K562 (cell line): Measurements from ENCODE around the gene DCUN1D2. TPM values are rescaled to one million over a fixed set of nuclear protein-coding genes. Genes with fewer than 3 reads are reported as not detected.
A peak's percentile ranks its signal among the peaks of the same experiment; 100 is the strongest.

Source experiments
- ATF1 ChIP-seq, 2 experiments: fragments of 450-650 bp in 1 of 2; IDR thresholded peaks; 2 replicates each; pipeline ENCODE4 v1.6.1; 2016; ENCODE audit warnings: missing compliant biosample characterization in 1 of 2, missing genetic modification characterization in 1 of 2
- BDP1 ChIP-seq: IDR thresholded peaks from 3 replicates; pipeline ENCODE4 v1.6.1; 2011; ENCODE audit not compliant: insufficient read length, insufficient read depth
- CEBPB ChIP-seq: fragments of 450-650 bp; IDR thresholded peaks from 2 replicates; pipeline ENCODE4 v1.6.1; 2016; ENCODE audit warnings: missing genetic modification characterization, missing compliant biosample characterization
- EP300 ChIP-seq: IDR thresholded peaks from 2 replicates; pipeline ENCODE4 v1.6.1; 2012; ENCODE audit warnings: low read length, improper control_type of control experiment
- KDM5B ChIP-seq: fragments of 200-600 bp; sonication (generic); IDR thresholded peaks from 2 replicates; pipeline ENCODE4 v1.6.1; 2012; ENCODE audit warnings: low read depth, mild to moderate bottlenecking, moderate library complexity, low read length, control low read depth, inconsistent platforms; ENCODE audit not compliant: insufficient replicate concordance
- MCM5 ChIP-seq: fragments of 450-650 bp; IDR thresholded peaks from 2 replicates; pipeline ENCODE4 v1.6.1; 2016; ENCODE audit warnings: low read depth
- NRF1 ChIP-seq, 2 experiments: fragments of 450-650 bp; IDR thresholded peaks in 1 of 2; conservative IDR thresholded peaks in 1 of 2; 2 replicates each; pipeline ENCODE4 v1.6.1; 2014; ENCODE audit warnings: mild to moderate bottlenecking in 2 of 2
- RBBP5 ChIP-seq: fragments of 200-600 bp; sonication (generic); IDR thresholded peaks from 2 replicates; pipeline ENCODE4 v1.6.1; 2012; ENCODE audit warnings: borderline replicate concordance, mild to moderate bottlenecking, low read length, control low read depth, inconsistent platforms; ENCODE audit not compliant: insufficient read depth, poor library complexity, severe bottlenecking
- RBM17 ChIP-seq: fragments of 200-400 bp; formaldehyde crosslinking; IDR thresholded peaks from 2 replicates; pipeline ENCODE4 v1.6.1; 2017; ENCODE audit warnings: low read depth, mild to moderate bottlenecking, low read length, borderline replicate concordance
- RFX1 ChIP-seq: fragments of 450-650 bp; IDR thresholded peaks from 2 replicates; pipeline ENCODE4 v1.6.1; 2016; ENCODE audit warnings: mild to moderate bottlenecking, moderate library complexity
- SREBF1 ChIP-seq: fragments of 150-350 bp; IDR thresholded peaks from 2 replicates; pipeline ENCODE4 v1.6.1; 2014; ENCODE audit warnings: antibody characterized with exemption, low read depth, low read length, borderline replicate concordance
- SREBF2 ChIP-seq: sonication (generic); formaldehyde crosslinking; IDR thresholded peaks from 2 replicates; pipeline ENCODE4 v1.4.0; 2020; ENCODE audit warnings: mild to moderate bottlenecking, missing genetic modification reagents
- TARDBP ChIP-seq: fragments of 450-650 bp; IDR thresholded peaks from 2 replicates; pipeline ENCODE4 v1.6.1; 2016
- TCF7 ChIP-seq: sonication (generic); IDR thresholded peaks from 2 replicates; pipeline ENCODE4 v1.6.1; 2016; ENCODE audit warnings: antibody characterized with exemption, borderline replicate concordance
- ZBTB7A ChIP-seq: IDR thresholded peaks from 2 replicates; pipeline ENCODE4 v1.6.1; 2011; ENCODE audit warnings: low read depth, mild to moderate bottlenecking, low read length, moderate library complexity, borderline replicate concordance; ENCODE audit not compliant: control insufficient read depth
- ZNF551 ChIP-seq: fragments of 250-450 bp; sonication (Bioruptor Pico); IDR thresholded peaks from 2 replicates; pipeline ENCODE4 v1.5.0; 2021; ENCODE audit warnings: mild to moderate bottlenecking, moderate library complexity
- ZNF583 ChIP-seq: fragments of 250-450 bp; sonication (Bioruptor Pico); IDR thresholded peaks from 2 replicates; pipeline ENCODE4 v1.4.0; 2020
- ZNF764 ChIP-seq: fragments of 250-450 bp; sonication (Bioruptor Pico); IDR thresholded peaks from 2 replicates; pipeline ENCODE4 v1.4.0; 2020; ENCODE audit warnings: low read depth, mild to moderate bottlenecking, moderate library complexity
- polyA plus RNA-seq, 8 experiments: library from polyadenylated mRNA; depleted of rRNA in 4 of 8; stranded (reverse) in 5 of 8; unstranded in 3 of 8; fragments of >200 nt; fragmentation: Nextera tagmentation in 2 of 8; fragmentation: Illumina TruSeq in 1 of 8; extraction: Ambion mirVana in 2 of 8; extraction: Trizol in 1 of 8; gene quantifications; 2 replicates each; pipeline versions ENCODE4 v1.2.1 to v1.2.3, GENCODE V29; 2011 to 2014; ENCODE audit warnings: inconsistent platforms in 1 of 8, missing spikeins in 1 of 8
- total RNA-seq, 7 experiments: library from RNA; depleted of rRNA in 6 of 7; stranded (reverse); fragments of >200 nt in 6 of 7; fragmentation: Illumina TruSeq in 2 of 7; extraction: Trizol in 2 of 7; gene quantifications; 2 replicates each; pipeline versions ENCODE4 v1.2.1 to v1.2.3, GENCODE V29; 2011 to 2021; ENCODE audit warnings: low replicate concordance in 1 of 7
- TF ChIP-seq, protein P1 (sequence below): sonication (generic); formaldehyde crosslinking; IDR thresholded peaks from 2 replicates; pipeline ENCODE4 v1.8.0; 2022; ENCODE audit warnings: missing genetic modification reagents, mild to moderate bottlenecking, borderline replicate concordance
- TF ChIP-seq, protein P2 (sequence below): IDR thresholded peaks from 3 replicates; pipeline ENCODE4 v1.6.1; 2011; ENCODE audit warnings: borderline replicate concordance, mild to moderate bottlenecking; ENCODE audit not compliant: insufficient read length, insufficient read depth
- TF ChIP-seq, protein P3 (sequence below): fragments of 250-450 bp; sonication (Bioruptor Pico); IDR thresholded peaks from 2 replicates; pipeline ENCODE4 v1.8.0; 2022; ENCODE audit warnings: inconsistent platforms
- TF ChIP-seq, protein P4 (sequence below), 2 experiments: IDR thresholded peaks; 2 replicates each; pipeline ENCODE4 v1.6.1; 2011; ENCODE audit warnings: borderline replicate concordance in 1 of 2, control low read depth in 1 of 2, low read depth in 1 of 2, low read length in 1 of 2, mild to moderate bottlenecking in 1 of 2, mixed read lengths in 1 of 2, moderate library complexity in 1 of 2; ENCODE audit not compliant: insufficient read depth in 1 of 2, insufficient read length in 1 of 2, poor library complexity in 1 of 2, severe bottlenecking in 1 of 2; ENCODE audit errors: extremely low read depth in 1 of 2
- TF ChIP-seq, protein P5 (sequence below): fragments of 450-650 bp; conservative IDR thresholded peaks from 2 replicates; pipeline ENCODE4 v1.6.1; 2016; ENCODE audit warnings: missing genetic modification characterization, low read depth, mild to moderate bottlenecking, missing compliant biosample characterization, moderate library complexity

Gene DCUN1D2
- total and polyA plus RNA-seq, 9 of the 15 experiments (the other 6 are each of a cell fraction or from before 2014, with no cell fraction given): 2.1 to 16.8 (median 11.1) TPM

DNA sequence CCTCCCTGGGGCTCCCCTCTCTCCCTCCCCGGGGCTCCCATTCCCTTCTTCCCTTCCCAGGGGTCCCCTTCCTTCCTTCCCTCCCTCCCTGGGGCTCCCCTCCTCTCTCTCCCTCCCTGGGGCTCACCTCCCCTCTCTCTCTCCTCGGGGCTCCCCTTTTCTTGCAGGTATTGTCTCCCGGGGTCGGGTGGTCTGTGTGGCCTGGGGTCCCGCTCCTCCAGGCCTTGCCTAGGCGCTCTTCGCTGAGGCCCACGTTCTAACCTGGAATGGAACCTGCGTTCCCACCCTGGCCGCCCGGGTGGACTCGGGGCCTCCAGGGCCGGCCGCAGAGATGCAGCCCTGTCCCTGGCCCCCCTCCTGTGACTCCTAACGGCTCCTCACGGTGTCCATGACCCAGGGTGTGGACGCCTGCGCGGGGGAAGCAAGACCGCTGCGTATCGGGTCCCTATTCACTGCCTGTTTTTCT is 940 bp upstream of the DCUN1D2 start (continued):
- TF ChIP-seq ATF1 (CRISPR knock-in tag; IDR thresholded peaks at IDR 0.05) (no peak), ATF1 (tag; IDR thresholded peaks at IDR 0.05) (no peak), SREBF2 (no peak), RFX1 (no peak), KDM5B (peak; percentile 17), RBM17 (no peak), TCF7 (no peak), NRF1 (conservative IDR thresholded peaks at IDR 0.05 in 1 of 2, IDR thresholded peaks at IDR 0.05 in 1 of 2) (peak; percentile 84 to 86), EP300 (no peak), ZNF764 (no peak), ZBTB7A (no peak), SREBF1 (no peak), BDP1 (no peak), ZNF551 (CRISPR knock-in tag) (no peak), ZNF583 (CRISPR knock-in tag) (no peak), MCM5 (no peak), RBBP5 (peak; percentile 17), TARDBP (no peak), CEBPB (tag) (no peak)
- TF ChIP-seq, protein P1, sequence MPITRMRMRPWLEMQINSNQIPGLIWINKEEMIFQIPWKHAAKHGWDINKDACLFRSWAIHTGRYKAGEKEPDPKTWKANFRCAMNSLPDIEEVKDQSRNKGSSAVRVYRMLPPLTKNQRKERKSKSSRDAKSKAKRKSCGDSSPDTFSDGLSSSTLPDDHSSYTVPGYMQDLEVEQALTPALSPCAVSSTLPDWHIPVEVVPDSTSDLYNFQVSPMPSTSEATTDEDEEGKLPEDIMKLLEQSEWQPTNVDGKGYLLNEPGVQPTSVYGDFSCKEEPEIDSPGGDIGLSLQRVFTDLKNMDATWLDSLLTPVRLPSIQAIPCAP (CRISPR knock-in tag): no peak
- TF ChIP-seq, protein P2, sequence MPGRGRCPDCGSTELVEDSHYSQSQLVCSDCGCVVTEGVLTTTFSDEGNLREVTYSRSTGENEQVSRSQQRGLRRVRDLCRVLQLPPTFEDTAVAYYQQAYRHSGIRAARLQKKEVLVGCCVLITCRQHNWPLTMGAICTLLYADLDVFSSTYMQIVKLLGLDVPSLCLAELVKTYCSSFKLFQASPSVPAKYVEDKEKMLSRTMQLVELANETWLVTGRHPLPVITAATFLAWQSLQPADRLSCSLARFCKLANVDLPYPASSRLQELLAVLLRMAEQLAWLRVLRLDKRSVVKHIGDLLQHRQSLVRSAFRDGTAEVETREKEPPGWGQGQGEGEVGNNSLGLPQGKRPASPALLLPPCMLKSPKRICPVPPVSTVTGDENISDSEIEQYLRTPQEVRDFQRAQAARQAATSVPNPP: no peak
- TF ChIP-seq, protein P3, sequence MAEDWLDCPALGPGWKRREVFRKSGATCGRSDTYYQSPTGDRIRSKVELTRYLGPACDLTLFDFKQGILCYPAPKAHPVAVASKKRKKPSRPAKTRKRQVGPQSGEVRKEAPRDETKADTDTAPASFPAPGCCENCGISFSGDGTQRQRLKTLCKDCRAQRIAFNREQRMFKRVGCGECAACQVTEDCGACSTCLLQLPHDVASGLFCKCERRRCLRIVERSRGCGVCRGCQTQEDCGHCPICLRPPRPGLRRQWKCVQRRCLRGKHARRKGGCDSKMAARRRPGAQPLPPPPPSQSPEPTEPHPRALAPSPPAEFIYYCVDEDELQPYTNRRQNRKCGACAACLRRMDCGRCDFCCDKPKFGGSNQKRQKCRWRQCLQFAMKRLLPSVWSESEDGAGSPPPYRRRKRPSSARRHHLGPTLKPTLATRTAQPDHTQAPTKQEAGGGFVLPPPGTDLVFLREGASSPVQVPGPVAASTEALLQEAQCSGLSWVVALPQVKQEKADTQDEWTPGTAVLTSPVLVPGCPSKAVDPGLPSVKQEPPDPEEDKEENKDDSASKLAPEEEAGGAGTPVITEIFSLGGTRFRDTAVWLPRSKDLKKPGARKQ: no peak
- TF ChIP-seq, protein P4, sequence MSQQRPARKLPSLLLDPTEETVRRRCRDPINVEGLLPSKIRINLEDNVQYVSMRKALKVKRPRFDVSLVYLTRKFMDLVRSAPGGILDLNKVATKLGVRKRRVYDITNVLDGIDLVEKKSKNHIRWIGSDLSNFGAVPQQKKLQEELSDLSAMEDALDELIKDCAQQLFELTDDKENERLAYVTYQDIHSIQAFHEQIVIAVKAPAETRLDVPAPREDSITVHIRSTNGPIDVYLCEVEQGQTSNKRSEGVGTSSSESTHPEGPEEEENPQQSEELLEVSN (IDR thresholded peaks at IDR 0.05; ENCODE audit: borderline replicate concordance in 1 of 2, extremely low read depth in 1 of 2, insufficient read depth in 1 of 2, insufficient read length in 1 of 2, low read depth in 1 of 2, low read length in 1 of 2, poor library complexity in 1 of 2, severe bottlenecking in 1 of 2): peak in 1 of 2 experiments; percentile 20
- TF ChIP-seq, protein P5, sequence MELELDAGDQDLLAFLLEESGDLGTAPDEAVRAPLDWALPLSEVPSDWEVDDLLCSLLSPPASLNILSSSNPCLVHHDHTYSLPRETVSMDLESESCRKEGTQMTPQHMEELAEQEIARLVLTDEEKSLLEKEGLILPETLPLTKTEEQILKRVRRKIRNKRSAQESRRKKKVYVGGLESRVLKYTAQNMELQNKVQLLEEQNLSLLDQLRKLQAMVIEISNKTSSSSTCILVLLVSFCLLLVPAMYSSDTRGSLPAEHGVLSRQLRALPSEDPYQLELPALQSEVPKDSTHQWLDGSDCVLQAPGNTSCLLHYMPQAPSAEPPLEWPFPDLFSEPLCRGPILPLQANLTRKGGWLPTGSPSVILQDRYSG: no peak
